Germinal center (tissue), 1 donor: Measurements from ENCODE around the gene C10orf90.

Experiments
- DNase-seq: peaks from one replicate; pipeline ENCODE4 v3.0.0; 2012; ENCODE audit warnings: mixed read lengths, low spot score

Gene C10orf90

DNA sequence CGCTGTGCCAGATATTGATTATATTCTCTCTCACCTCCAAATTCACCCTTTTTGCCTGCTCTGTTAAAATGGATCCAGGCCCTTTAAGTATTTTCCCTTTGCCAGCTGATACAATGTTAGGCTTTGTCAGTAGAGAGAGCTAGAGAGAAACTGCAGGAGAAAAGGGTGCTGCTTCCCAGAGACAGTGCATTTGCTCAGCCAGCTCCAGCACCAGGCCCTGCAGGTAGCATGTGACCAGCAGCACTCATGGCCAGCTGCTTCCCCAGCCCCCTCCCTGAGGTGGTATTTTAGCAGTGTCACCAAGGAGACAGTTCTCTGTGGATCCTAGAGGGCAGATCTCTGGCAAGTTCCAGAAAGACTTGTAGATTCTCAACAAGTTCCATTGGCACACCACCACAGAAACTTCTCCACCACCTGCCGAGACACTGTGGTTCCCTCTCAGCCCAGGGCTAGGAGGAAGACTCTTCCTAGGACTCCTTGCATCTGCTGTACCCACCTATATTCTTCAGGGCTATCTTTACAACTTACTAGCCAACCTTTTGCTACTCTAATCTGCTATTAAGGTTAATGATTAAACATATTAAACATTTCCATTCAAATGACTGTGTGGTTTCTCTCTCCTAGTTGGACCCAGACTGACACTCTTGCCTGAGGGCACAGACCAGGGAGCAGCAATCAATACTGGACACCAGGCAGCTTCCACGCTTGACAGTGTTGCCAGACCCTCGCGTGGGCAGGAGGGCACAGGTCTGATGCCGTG is 246.6 kb downstream of the C10orf90 start:
- DNase-seq, result no peak

GRCh38 chr10:126422567-126422966 is 247.9 kb downstream of the C10orf90 start:
- no peak for DNase-seq

DNA sequence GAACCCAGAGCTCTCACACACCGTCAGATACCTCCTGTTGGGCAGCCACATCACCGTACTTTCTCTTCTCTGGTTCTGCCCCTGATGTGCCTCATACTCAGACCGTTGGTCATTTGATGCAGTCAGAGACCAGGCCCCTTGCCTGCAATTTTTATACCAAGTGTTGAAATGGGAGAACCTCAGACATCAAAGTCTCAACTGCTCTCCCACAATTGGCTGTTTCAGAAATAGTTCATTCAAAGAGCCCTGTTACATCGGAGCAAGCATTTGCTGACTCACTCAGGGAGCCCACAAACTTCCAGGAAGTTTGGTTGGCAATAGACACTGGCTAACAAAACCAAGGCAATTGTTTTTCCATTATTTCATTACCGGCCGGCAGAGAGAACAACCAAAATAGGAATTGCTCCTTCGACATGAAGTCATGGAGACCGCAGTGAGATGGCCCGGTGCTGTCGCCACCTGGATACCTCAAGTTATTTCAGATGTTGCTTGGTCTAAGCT is 248.7 kb downstream of the C10orf90 start:
- no peak for DNase-seq

DNA sequence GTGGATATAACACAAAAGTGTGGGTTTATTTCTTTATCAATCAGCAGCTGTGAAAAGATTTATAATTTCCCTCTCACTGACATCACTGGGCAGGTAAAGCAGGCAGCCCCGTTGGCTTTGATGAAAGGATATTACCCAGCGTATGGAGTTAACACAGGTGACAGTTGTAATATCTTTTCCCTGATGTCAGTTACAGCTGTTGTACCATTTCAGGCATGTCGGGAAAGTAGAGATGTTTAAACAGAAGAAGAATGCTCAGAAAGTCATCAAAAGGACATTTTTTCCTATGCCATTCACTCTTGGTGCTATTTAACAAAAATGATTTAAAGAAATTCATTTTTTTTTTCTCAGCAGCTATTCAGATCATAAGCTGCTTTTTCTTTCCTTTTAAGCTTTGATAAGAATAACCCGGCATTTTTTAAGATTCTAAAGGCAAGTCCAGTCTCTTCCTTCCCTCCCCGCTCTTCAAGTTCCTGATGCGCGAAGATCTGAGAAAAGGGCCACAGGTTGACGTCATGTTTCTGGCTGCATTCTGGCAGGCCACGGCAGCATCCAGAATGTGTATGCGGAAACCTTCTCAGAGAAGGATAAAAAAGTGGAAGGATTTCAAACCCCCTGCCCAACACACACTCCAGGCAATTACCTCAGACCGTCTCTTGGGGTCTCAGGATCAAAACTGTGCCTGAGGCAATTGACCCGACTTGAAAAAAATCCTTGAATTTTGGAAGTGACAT is 249.8 kb downstream of the C10orf90 start:
- DNase-seq, result no peak

GRCh38 chr10:126417220-126417825 is 253.2 kb downstream of the C10orf90 start:
- DNase-seq, result no peak

DNA sequence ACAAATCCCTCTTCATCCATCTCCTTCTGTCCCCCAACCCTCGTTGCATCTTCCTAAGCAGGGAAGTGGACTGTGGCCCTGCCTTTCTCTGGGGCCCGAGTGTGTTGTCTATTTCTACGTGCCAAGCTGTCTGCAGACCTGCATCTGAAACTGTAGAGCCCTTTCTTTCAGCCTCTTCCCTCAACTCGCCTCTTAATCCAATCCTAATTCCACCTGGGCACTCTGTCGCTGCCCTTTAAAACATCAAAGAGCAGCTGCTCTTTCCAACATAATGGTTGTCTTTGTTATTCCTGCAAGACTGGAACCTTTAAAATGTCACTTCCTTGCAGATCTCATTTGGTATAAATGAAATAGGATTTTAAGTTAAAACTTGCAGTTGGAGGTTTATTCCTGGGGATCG is 260.7 kb downstream of the C10orf90 start:
- no peak for DNase-seq

DNA sequence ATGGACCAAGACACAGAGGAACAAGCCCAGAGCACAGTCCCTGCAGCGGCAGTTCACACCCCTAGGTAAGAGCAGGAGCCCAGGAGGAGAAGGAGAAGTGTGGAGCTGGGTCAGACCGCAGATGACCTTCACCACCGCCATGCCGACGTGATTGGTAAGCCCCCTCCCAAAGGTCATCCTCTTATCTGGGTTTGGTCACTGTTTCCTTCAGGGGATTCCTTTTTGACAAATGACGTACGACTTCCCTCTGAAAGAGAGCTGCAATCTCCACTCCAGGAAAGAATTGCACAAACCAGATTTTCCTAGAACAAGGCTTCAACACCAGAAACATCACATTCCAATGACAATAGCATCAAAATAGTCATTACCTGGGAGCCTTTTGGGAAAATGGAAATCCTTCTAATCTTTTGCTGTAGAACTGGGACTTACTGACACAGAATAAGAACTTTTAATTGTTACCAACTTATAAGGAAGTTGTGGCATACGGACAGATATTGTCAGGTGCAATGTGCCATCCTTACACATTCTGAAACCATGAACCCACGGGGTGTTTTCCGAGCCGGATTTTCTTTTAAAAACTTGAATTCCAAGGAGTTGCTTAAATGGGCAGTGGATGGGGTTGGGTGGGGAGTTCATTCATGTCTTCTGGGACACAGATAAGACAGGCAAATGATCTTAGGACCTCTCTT is 261.4 kb downstream of the C10orf90 start:
- no peak for DNase-seq

- DNase-seq, result no peak
Measured at GRCh38 chr10:126407831-126408230, 262.7 kb downstream of the C10orf90 start.

GRCh38 chr10:126405239-126405775 is 265.2 kb downstream of the C10orf90 start:
- DNase-seq, result no peak

DNA sequence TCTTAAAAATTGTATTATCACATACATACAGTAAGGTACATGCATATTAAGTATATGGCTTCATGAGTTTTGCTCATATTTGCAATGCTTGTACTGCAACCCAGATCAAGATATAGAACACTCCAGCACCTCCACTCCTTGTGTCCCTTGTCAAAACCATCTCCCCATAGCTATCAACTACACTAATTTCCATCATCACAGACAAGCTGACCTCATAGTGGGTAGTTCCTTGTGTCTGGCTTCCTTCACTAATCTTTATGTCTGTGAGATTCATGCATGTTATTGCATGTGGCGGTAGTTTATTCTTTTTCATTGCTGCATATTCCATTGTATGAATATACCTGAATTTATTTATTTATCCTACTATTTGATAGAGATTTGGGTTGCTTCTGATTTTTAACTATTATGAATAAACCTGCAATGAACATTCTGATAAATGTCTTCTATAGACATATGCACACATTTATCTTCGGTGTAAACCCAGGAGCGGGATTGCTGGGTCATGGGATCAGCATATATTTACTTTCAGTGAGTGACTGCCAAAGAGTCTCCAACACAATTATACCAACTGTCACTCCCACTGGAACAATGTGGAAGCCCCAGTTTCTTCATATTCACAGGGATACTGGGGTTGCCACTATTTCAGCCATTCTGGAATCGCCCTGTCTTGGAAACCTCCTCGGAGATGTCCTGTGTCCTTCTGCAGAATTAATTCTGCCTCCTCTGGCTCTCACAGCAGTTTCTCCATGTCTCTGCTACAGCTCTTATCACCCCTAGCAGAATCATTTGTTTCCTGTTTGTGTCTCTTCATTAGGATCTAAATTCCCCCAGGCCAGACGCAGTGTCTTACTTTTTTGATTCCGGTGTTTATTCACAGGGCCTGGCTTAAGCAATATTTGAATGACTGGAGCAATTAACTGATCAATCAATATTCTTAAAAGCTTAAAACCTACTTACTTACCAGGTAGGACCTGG is 267.5 kb downstream of the C10orf90 start:
- DNase-seq, result no peak

DNA sequence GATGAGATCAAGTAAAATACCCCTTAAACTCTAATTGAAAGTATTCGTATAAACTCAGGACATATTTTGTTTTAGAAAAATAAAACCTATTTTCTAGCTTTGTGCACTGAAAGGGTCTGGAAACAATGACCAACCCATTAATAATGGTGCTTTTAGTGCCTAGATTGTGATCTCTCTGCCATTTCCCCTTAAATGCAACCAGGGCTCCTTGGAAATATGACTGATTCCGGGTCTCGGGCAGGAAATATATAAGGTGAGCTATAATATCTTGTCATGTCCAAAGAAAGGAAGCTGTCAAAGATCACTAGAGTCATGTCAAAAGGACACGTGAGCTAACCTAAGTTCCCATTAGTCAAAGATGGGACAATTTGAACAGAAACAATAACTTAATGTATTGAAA is 269.9 kb downstream of the C10orf90 start:
- no peak for DNase-seq

GRCh38 chr10:126398924-126399323 is 271.6 kb downstream of the C10orf90 start:
- DNase-seq, result no peak

- DNase-seq, result no peak
Measured at GRCh38 chr10:126398383-126398743, 272.1 kb downstream of the C10orf90 start.

DNA sequence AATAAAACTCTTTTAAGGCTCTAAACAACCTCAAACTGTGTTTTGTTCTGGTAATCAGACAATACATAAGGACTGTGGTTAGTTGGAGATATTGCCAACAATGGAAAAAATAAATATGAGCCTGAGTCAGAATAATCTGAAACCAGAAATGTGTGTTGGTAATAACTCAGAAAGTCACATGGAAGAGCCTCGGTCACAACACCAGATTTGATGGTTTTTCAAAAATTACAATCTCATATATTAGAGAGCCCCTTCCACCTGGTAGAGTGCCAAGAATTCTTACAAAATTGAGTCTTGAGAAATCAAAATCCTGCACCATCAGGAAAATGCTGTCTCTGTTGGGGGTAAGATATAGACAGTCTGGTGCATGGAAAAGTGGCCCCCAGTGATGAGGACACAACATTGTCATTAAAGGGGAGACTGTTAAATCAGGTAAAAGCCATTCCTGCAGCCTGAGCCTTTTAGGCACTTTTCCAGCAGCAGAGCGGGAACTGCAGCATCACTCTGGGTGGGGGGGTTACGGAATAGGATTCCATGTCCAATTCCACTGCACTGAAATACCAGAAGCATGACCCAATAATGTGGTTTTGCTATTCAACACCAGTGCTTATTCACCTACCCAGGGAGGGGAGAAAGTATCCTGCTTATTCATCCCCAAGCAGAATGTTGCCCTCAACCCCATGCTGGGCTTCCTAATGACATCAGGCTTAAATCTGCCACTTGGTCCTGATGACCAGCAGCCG is 272.7 kb downstream of the C10orf90 start:
- DNase-seq, result no peak

- DNase-seq, result no peak
Measured at GRCh38 chr10:126397156-126397555, 273.3 kb downstream of the C10orf90 start.

DNA sequence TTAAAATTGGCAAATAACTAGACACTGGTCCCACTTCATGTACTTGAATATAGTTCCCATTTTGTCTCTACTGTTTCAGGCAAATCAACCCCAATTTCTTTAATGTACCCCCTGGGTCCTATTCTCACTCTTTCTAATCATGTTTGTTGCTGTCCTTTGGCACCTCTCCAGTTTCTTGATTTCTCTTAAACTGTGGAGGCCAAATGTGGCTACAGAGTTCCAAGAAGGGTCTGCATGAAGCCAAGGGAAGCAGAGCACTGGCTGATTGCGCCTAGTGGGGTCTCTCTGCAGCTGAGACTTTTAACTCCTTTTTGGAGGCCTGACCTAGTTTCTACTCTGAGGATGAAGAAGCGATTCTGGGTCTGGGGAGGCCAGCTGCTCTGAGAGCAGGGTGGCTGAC is 275.5 kb downstream of the C10orf90 start:
- no peak for DNase-seq

GRCh38 chr10:126393076-126393475 is 277.4 kb downstream of the C10orf90 start:
- DNase-seq, result no peak

GRCh38 chr10:126392469-126392868 is 278.0 kb downstream of the C10orf90 start:
- DNase-seq, result no peak

GRCh38 chr10:126392068-126392467 is 278.4 kb downstream of the C10orf90 start:
- DNase-seq, result no peak

DNA sequence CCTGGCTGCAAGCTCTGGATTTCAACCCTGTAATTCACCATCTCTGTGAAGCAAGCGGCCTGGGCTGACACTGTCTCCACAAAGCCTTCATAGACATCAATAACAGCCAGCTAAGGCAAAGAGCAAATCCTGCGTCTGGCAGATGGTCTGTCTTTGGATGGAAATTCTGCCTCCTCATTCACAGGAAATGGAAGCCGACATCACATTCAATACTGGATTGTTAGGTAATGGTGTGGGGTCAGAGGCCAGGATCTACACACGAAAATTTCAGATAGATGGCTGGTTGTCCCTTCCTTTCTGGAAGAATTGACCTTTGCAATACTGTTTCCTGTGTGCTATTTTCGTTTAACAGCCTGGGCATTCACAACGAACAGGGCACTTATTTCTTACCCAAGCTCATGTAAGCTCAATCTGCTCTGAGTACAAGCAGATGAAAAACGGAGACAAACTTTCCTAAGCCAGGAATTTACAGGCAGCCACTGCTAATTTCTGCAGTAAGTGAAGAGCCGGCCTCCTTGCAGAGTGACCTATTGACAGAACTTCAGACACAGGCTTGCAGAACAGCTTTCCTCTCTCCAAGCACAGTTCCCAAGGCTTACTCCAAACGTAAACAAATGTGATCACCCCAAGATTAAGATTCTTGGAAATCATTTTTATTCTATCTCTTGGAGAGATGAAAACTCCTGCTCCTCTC is 279.2 kb downstream of the C10orf90 start:
- DNase-seq, result no peak
